HCT116 (cell line): ENCODE data around the gene HNRNPU. TPM values are rescaled to one million over a fixed set of nuclear protein-coding genes. Genes with fewer than 3 reads are reported as not detected.

ENCODE experiments used
- ATAC-seq: fragments of 200-7000 bp; cut with Tn5 transposase; 2 replicates; pipeline ENCODE4 v1.9.1; 2020; ENCODE audit warnings: mild to moderate bottlenecking, moderate library complexity
- BruUV-seq: library from RNA; stranded (reverse); fragments of 400-500 nt; replicated peaks from 2 replicates; lab custom pipeline; 2021; lab: Mats Ljungman, UMichigan
- CTCF ChIA-PET: fragments of 300-600 bp; sonication (Branson Sonifier 250); formaldehyde crosslinking; loops from one replicate; lab custom pipeline; 2021; ENCODE audit warnings: antibody characterized with exemption; lab: Charles Lee
- POLR2A ChIA-PET: fragments of 300-600, 350-600 bp; sonication (Branson Sonifier 250); formaldehyde crosslinking; loops from one replicate; lab custom pipeline; 2021; ENCODE audit warnings: antibody characterized with exemption; lab: Charles Lee
- RAD21 ChIA-PET, 2 experiments: fragments of 300-600 bp; sonication (Branson Sonifier 250); formaldehyde crosslinking; loops; one replicate each; lab custom pipeline; 2023; ENCODE audit warnings: low total read pairs in 2 of 2; ENCODE audit not compliant: uncharacterized antibody in 2 of 2, unreplicated experiment in 2 of 2, low non-redundant PET in 1 of 2; lab: Charles Lee
- DNase-seq: peaks from one replicate; pipeline ENCODE4 v3.0.0-alpha.2; 2010; ENCODE audit warnings: low read depth, low spot score
- H2AFZ ChIP-seq: fragments of 200-600 bp; shearing (Covaris generic), sonication (generic); 2 replicates; pipeline ENCODE4 v1.6.1; 2017; ENCODE audit warnings: low read depth, mixed run types, mixed read lengths, antibody characterized with exemption, low read length; ENCODE audit not compliant: poor library complexity, severe bottlenecking
- H3K27ac ChIP-seq: 2 replicates; pipeline ENCODE4 v1.5.1; 2012; ENCODE audit warnings: low read depth, low read length
- H3K27me3 ChIP-seq: fragments of 200-600 bp; sonication (generic); 2 replicates; pipeline ENCODE4 v1.6.1; 2016; ENCODE audit warnings: mixed run types, low read length, mixed read lengths; ENCODE audit not compliant: insufficient read depth
- H3K36me3 ChIP-seq, 2 experiments: fragments of 200-500 bp in 1 of 2; fragments of 200-600 bp in 1 of 2; sonication (Bioruptor generic) in 1 of 2; sonication (generic) in 1 of 2; 2 replicates each; pipeline versions ENCODE4 v1.5.1 to v1.6.1; 2014 to 2016; ENCODE audit warnings: low read length in 2 of 2, inconsistent platforms in 1 of 2, mixed read lengths in 1 of 2, mixed run types in 1 of 2; ENCODE audit not compliant: insufficient read depth in 2 of 2, control insufficient read depth in 1 of 2
- H3K4me1 ChIP-seq, 2 experiments: fragments of 200-600 bp in 1 of 2; sonication (generic) in 1 of 2; 2 replicates each; pipeline versions ENCODE4 v1.5.1 to v1.6.1; 2012 to 2017; ENCODE audit warnings: low read length in 2 of 2, inconsistent platforms in 1 of 2, mild to moderate bottlenecking in 1 of 2, mixed read lengths in 1 of 2, mixed run types in 1 of 2, moderate library complexity in 1 of 2; ENCODE audit not compliant: insufficient read depth in 2 of 2, control insufficient read depth in 1 of 2
- H3K4me2 ChIP-seq: fragments of 200-600 bp; sonication (generic); 2 replicates; pipeline ENCODE4 v1.6.1; 2017; ENCODE audit warnings: mixed run types, low read length, mixed read lengths
- H3K4me3 ChIP-seq, 2 experiments: fragments of 200-600 bp in 1 of 2; sonication (generic) in 1 of 2; replicated peaks in 1 of 2; 2 replicates each; pipeline ENCODE4 v1.5.1; 2011 to 2016; ENCODE audit warnings: low read length in 2 of 2, control low read depth in 1 of 2, low read depth in 1 of 2, mild to moderate bottlenecking in 1 of 2, mixed read lengths in 1 of 2, mixed run types in 1 of 2
- H3K79me2 ChIP-seq: fragments of 200-600 bp; sonication (generic); 2 replicates; pipeline ENCODE4 v1.6.1; 2017; ENCODE audit warnings: mild to moderate bottlenecking, mixed run types, low read length, moderate library complexity, mixed read lengths; ENCODE audit not compliant: insufficient read depth
- H3K9ac ChIP-seq: fragments of 200-600 bp; sonication (generic); 2 replicates; pipeline ENCODE4 v1.6.1; 2016; ENCODE audit warnings: low read length, mixed read lengths
- H3K9me2 ChIP-seq: fragments of 200-600 bp; sonication (generic), shearing (Covaris generic); 2 replicates; pipeline ENCODE4 v1.6.1; 2017; ENCODE audit warnings: mixed run types, mild to moderate bottlenecking, moderate library complexity; ENCODE audit not compliant: insufficient read depth
- H3K9me3 ChIP-seq, 2 experiments: fragments of 200-500 bp in 1 of 2; fragments of 200-600 bp in 1 of 2; sonication (Bioruptor generic) in 1 of 2; sonication (generic) in 1 of 2; 2 replicates each; pipeline ENCODE4 v1.6.1; 2014 to 2017; ENCODE audit warnings: low read length in 2 of 2, mixed read lengths in 2 of 2, inconsistent platforms in 1 of 2, low read depth in 1 of 2, mild to moderate bottlenecking in 1 of 2, mixed run types in 1 of 2, moderate library complexity in 1 of 2; ENCODE audit not compliant: control insufficient read depth in 1 of 2, insufficient read depth in 1 of 2
- H4K20me1 ChIP-seq: fragments of 200-600 bp; sonication (generic), shearing (Covaris generic); 2 replicates; pipeline ENCODE4 v1.6.1; 2017; ENCODE audit warnings: mixed run types, mild to moderate bottlenecking, moderate library complexity; ENCODE audit not compliant: insufficient read depth
- CEBPB ChIP-seq: IDR thresholded peaks from 2 replicates; pipeline ENCODE4 v1.6.1; 2012; ENCODE audit warnings: low read depth
- POLR2AphosphoS5 ChIP-seq: IDR thresholded peaks from 2 replicates; pipeline ENCODE4 v1.6.1; 2011; ENCODE audit warnings: mild to moderate bottlenecking, low read depth, low read length, moderate library complexity
- TCF7L2 ChIP-seq: IDR thresholded peaks from 2 replicates; pipeline ENCODE4 v1.7.0; 2011; ENCODE audit warnings: borderline replicate concordance, inconsistent platforms; ENCODE audit not compliant: insufficient read depth, insufficient read length; ENCODE audit errors: extremely low read depth
- ZFX ChIP-seq: fragments of 450-650 bp; IDR thresholded peaks from 2 replicates; pipeline ENCODE4 v1.6.1; 2017
- intact Hi-C: fragments of 100-400 bp; cut with micrococcal nuclease; formaldehyde crosslinking; loops from 2 replicates; pipeline ENCODE4 v1.10.0; 2022
- total RNA-seq: library from RNA; stranded (reverse); gene quantifications from one replicate; pipeline ENCODE4 v1.2.1, GENCODE V29; 2021; ENCODE audit not compliant: unreplicated experiment
- TF ChIP-seq, protein P1 (sequence below): IDR thresholded peaks from 2 replicates; pipeline ENCODE4 v1.6.1; 2012; ENCODE audit warnings: low read depth

HNRNPU gene
- total RNA-seq, 1 experiment from 2014 or later: 424 TPM

DNA sequence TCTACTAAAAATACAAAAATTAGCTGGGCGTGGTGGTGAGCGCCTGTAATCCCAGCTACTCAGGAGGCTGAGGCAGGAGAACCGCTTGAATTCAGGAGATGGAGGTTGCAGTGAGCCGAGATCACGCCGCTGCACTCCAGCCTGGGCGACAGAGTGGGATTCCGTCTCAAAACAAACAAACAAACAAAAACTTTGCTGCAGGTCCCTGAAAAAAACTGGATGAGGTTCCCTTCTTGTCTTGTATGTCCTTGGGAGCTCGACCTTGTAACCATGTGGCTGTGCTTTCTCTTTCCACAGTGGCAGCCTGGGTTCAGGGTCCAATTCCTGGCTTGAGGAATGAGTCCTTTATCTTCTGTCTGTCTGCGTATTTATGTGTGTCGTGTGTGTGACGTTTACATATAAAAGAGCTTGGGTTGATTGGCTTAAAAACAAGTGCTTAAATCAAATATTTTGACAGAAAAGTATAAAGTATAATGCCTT is 46.9 kb downstream of the HNRNPU start (continued):
- no peak for TF ChIP-seq CEBPB

DNA sequence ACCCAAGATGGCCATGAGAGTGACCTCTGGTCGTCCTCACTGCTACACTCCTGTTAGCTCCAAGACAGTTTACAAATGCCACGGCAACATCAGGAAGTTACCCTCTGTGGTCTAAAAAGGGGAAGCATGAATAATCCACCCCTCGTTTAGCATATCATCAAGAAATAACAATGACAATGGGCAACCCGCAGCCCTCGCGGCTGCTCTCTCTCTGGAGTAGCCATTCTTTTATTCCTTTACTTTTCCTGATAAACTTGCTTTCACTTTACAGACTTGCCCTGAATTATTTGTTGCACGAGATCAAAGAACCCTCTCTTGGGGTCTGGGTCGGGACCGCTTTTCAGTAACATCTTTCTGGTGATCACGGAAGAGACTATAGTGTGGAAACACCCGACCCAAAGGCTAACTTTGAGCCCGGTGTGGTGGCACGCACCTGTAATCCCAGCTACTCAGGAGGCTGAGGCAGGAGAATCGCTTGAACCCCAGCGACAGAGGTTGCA is 48.7 kb downstream of the HNRNPU start:
- no peak for ATAC-seq

More for the DNA sequence above, 48.7 kb downstream of the HNRNPU start:
- TF ChIP-seq, protein P1, sequence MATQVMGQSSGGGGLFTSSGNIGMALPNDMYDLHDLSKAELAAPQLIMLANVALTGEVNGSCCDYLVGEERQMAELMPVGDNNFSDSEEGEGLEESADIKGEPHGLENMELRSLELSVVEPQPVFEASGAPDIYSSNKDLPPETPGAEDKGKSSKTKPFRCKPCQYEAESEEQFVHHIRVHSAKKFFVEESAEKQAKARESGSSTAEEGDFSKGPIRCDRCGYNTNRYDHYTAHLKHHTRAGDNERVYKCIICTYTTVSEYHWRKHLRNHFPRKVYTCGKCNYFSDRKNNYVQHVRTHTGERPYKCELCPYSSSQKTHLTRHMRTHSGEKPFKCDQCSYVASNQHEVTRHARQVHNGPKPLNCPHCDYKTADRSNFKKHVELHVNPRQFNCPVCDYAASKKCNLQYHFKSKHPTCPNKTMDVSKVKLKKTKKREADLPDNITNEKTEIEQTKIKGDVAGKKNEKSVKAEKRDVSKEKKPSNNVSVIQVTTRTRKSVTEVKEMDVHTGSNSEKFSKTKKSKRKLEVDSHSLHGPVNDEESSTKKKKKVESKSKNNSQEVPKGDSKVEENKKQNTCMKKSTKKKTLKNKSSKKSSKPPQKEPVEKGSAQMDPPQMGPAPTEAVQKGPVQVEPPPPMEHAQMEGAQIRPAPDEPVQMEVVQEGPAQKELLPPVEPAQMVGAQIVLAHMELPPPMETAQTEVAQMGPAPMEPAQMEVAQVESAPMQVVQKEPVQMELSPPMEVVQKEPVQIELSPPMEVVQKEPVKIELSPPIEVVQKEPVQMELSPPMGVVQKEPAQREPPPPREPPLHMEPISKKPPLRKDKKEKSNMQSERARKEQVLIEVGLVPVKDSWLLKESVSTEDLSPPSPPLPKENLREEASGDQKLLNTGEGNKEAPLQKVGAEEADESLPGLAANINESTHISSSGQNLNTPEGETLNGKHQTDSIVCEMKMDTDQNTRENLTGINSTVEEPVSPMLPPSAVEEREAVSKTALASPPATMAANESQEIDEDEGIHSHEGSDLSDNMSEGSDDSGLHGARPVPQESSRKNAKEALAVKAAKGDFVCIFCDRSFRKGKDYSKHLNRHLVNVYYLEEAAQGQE: no peak
- TF ChIP-seq CEBPB (no peak), POLR2AphosphoS5 (no peak), TCF7L2 (no peak), ZFX (no peak)
- H3K9me2 ChIP-seq: no peaks in the 10 kb centered on the region
- intact Hi-C loops: no loop called here
- H2AFZ ChIP-seq: no peak overlapping the region
- no TSS peak for BruUV-seq
- no peaks in the 10 kb centered on the region for H3K27me3 ChIP-seq
- H3K4me2 ChIP-seq: no peak overlapping the region
- H4K20me1 ChIP-seq: no peaks in the 10 kb centered on the region
- CTCF ChIA-PET: no interaction called here
- POLR2A ChIA-PET: no interaction called here
- no peaks in the 10 kb centered on the region for H3K36me3 ChIP-seq
- no peaks in the 10 kb centered on the region for H3K9me3 ChIP-seq
- no peak for DNase-seq
- H3K79me2 ChIP-seq: no peaks in the 10 kb centered on the region
- H3K4me3 ChIP-seq: no peak overlapping the region
- no peak overlapping the region for H3K9ac ChIP-seq
- H3K4me1 ChIP-seq: peaks cover 0 to 3% of the 10 kb centered on the region in 2 experiments; a peak in 1 of 4 replicates
- RAD21 ChIA-PET: no interaction called here
- H3K27ac ChIP-seq: no peak overlapping the region
